A673 (cell line): ENCODE results near the gene TRERF1.

ENCODE experiments used
- CTCF ChIP-seq: fragments of 300-800, 200-600 bp; sonication (generic); conservative IDR thresholded peaks from 2 replicates; pipeline ENCODE4 v1.5.1; 2017; ENCODE audit warnings: low read depth, mild to moderate bottlenecking, antibody characterized with exemption, low read length, moderate library complexity, mixed read lengths
- EZH2 ChIP-seq: fragments of 200-600 bp; sonication (generic); IDR thresholded peaks from 2 replicates; pipeline ENCODE4 v1.6.1; 2017; ENCODE audit warnings: borderline replicate concordance, low read depth, mild to moderate bottlenecking, mixed read lengths, antibody characterized with exemption, low read length; ENCODE audit not compliant: poor library complexity, severe bottlenecking

- no peak for TF ChIP-seq CTCF
- TF ChIP-seq EZH2 = no peak
These were observed 176.8 kb downstream of the TRERF1 start for GRCh38 chr6:42274898-42275297.
